Thoracic aorta (tissue), 2 donors: Measurements from ENCODE around the gene GPRC5D. TPM values are rescaled to one million over a fixed set of nuclear protein-coding genes. Genes with fewer than 3 reads are reported as not detected.
A peak's percentile ranks its signal among the peaks of the same experiment; 100 is the strongest.

Experiments used
- ATAC-seq: fragments of 150-250 bp; one replicate; pipeline ENCODE4 v1.8.0; 2017; ENCODE audit warnings: low read depth; ENCODE audit not compliant: insufficient number of reproducible peaks, low FRiP score
- DNase-seq: peaks from one replicate; pipeline ENCODE4 v3.0.0-alpha.2; 2020; ENCODE audit warnings: low spot score
- H3K27ac ChIP-seq, 2 donors: fragments of 200-600 bp; sonication (generic); 1 replicate in 1 of 2; 2 replicates in 1 of 2; pipeline ENCODE4 v1.5.1; 2016; ENCODE audit warnings: mild to moderate bottlenecking in 2 of 2, moderate library complexity in 2 of 2
- H3K27me3 ChIP-seq: fragments of 200-600 bp; sonication (generic); replicated peaks from 2 replicates; pipeline ENCODE4 v1.6.0; 2016; ENCODE audit warnings: mild to moderate bottlenecking; ENCODE audit not compliant: insufficient read depth
- H3K36me3 ChIP-seq: fragments of 200-600 bp; sonication (generic); one replicate; pipeline ENCODE4 v1.5.1; 2016
- H3K4me1 ChIP-seq, 2 donors: fragments of 200-600 bp; sonication (generic); 1 replicate in 1 of 2; 2 replicates in 1 of 2; pipeline versions ENCODE4 v1.5.1 to v1.6.0; 2016; ENCODE audit warnings: low read depth in 2 of 2, mild to moderate bottlenecking in 1 of 2; ENCODE audit not compliant: control insufficient read depth in 1 of 2
- H3K4me3 ChIP-seq: fragments of 200-600 bp; sonication (generic); 2 replicates; pipeline ENCODE4 v1.5.1; 2016; ENCODE audit warnings: mild to moderate bottlenecking
- H3K9me3 ChIP-seq: fragments of 200-600 bp; sonication (generic); 2 replicates; pipeline ENCODE4 v1.5.1; 2016
- total RNA-seq, 2 donors: library from RNA; depleted of rRNA; stranded (reverse); fragments of >200 nt; gene quantifications; one replicate each; pipeline versions ENCODE4 v1.1.0 to v1.2.3, GENCODE V29; 2016
- TF ChIP-seq, protein P1 (sequence below): fragments of 200-600 bp; sonication (generic); IDR thresholded peaks from one replicate; pipeline ENCODE4 v1.5.1; 2019; ENCODE audit warnings: antibody characterized with exemption

The GPRC5D gene
- total RNA-seq, 2 donors from 2014 or later = not detected

DNA sequence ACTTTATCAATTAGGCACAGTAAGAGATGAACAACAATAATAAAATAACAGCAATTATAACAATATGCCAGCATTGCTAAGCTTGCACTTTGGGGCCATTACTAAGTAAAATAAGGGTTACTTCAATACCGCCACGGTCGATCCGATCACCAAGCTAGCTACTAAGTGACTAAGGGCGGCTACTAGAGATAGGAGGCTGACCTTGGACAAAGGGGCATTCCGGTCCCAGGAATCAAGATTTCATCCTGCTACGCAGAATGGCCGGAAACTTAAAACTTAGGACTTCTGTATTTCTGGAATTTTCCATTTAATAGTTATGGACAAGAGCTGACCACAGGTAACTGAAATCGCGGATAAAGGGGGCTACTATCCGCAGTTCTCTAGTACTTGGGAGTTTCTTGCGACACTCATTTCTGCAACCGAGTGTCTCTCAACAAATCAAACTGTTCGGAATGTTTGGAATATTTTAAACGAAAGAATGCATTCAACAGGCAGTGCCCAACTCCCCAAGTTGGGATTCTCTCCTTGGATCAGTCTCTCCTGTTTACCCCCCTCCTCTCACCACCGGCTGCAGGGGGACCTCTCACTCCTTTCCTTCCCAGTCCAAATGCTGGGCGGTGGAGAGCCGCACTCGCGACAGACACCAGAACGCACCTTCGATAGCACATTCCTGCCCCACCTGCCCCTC, 47.4 kb upstream of the GPRC5D start:
- Histone ChIP-seq H3K4me1 (peaks cover 19 to 33% of the 10 kb centered on the region in 2 donors), H3K4me3 (peak overlapping the region; percentile 73), H3K27me3 (no peaks in the 10 kb centered on the region), H3K9me3 (no peaks in the 10 kb centered on the region), H3K27ac (peak overlapping the region; percentile 39 to 50), H3K36me3 (no peaks in the 10 kb centered on the region)
- DNase-seq (no peak), ATAC-seq (no peak)
- TF ChIP-seq, protein P1, sequence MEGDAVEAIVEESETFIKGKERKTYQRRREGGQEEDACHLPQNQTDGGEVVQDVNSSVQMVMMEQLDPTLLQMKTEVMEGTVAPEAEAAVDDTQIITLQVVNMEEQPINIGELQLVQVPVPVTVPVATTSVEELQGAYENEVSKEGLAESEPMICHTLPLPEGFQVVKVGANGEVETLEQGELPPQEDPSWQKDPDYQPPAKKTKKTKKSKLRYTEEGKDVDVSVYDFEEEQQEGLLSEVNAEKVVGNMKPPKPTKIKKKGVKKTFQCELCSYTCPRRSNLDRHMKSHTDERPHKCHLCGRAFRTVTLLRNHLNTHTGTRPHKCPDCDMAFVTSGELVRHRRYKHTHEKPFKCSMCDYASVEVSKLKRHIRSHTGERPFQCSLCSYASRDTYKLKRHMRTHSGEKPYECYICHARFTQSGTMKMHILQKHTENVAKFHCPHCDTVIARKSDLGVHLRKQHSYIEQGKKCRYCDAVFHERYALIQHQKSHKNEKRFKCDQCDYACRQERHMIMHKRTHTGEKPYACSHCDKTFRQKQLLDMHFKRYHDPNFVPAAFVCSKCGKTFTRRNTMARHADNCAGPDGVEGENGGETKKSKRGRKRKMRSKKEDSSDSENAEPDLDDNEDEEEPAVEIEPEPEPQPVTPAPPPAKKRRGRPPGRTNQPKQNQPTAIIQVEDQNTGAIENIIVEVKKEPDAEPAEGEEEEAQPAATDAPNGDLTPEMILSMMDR = no peak

DNA sequence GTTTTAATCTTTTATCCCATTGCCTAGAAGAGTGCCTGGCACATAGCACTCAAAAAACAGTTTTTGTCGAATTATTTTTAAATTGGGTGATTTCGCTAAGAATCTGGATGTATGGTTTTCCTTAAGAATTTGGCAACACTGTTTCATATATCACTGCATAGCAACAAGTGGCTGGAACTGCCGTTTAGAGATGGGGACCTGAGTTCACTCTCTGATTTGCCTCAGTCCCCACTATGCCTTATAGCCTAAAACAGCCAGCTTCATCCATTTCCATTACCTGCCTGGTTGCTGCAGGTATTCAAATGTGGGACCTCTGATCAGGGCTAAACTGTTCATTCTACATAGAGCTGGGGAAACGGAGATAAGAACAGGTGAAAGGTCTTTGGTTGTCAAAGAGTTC, 46.3 kb upstream of the GPRC5D start:
- ATAC-seq = no peak
- TF ChIP-seq, protein P1 = no peak
- no peak for DNase-seq
- Histone ChIP-seq H3K4me1 (peaks cover 19 to 33% of the 10 kb centered on the region in 2 donors), H3K36me3 (no peaks in the 10 kb centered on the region), H3K27me3 (no peaks in the 10 kb centered on the region), H3K9me3 (no peaks in the 10 kb centered on the region), H3K4me3 (peak overlapping the region; percentile 73), H3K27ac (no peak overlapping the region)

DNA sequence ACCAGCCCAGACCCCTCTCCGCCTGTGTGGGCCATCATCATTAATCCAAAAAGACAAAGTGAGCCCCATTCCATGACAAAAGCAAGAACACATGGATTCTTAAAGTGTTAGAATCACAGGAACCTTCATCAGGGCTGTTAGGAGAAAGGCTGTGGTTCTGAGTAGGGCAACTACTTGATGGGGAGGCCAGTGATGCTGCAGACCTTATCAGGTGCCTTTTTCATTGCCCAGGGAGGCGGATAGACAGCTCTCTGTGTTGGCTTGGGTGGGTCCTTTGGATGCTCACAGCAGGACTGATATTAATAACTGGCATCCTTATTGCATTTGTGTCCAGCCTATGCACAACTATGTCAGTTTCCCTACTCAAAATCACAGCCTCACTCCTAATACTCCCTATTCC, 45.8 kb upstream of the GPRC5D start:
- Histone ChIP-seq H3K9me3 (no peaks in the 10 kb centered on the region), H3K4me3 (no peak overlapping the region), H3K36me3 (no peaks in the 10 kb centered on the region), H3K27me3 (no peaks in the 10 kb centered on the region), H3K4me1 (peaks cover 21 to 34% of the 10 kb centered on the region in 2 donors), H3K27ac (no peak overlapping the region)
- TF ChIP-seq, protein P1 = no peak
- no peak for ATAC-seq
- DNase-seq = no peak

DNA sequence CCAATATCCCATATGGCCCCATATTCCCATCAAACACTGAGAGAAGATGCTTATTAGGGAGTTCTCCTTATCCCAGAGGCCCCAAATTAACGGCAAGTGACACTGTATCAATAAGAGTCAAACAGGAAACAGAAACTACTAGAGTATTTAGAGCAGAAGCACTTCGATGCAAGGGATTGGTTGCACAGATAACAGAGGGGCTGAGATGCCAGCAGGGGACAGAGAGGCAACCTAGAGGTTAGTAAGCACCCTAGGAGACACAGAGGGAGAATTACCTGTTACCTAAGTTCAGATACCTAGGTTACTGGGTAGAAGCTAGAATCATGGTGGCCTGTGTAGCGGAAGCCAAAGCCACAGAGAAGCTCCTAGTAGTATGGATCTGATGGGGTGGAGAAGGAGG, 45.2 kb upstream of the GPRC5D start:
- H3K4me1 ChIP-seq = peaks cover 21 to 40% of the 10 kb centered on the region in 2 donors
- H3K4me3 ChIP-seq = no peak overlapping the region
- H3K27ac ChIP-seq = no peak overlapping the region

DNA sequence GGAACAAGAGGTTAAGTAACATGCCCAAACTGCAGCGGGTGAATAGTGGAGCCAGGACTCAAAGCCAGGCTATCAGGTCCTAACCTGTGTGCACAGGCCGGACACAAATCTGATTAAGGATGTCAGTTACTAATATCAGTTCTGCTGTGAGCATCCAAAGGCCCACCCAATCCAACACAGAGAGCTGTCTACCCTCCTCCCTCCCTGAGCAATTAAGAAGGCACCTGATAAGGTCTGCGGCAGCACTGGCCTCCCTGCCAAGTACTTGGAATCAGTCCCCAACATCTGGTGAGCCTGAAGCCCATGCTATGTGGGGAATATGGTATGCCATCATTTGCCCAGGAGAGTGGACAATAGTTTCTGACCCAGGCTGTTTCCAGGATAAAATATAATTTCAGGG, 44.2 kb upstream of the GPRC5D start:
- H3K27ac ChIP-seq = no peak overlapping the region
- TF ChIP-seq, protein P1 = no peak
- H3K36me3 ChIP-seq = no peaks in the 10 kb centered on the region
- H3K27me3 ChIP-seq = no peaks in the 10 kb centered on the region
- ATAC-seq = no peak
- DNase-seq = no peak
- H3K4me3 ChIP-seq = no peak overlapping the region
- no peaks in the 10 kb centered on the region for H3K9me3 ChIP-seq
- peaks cover 24 to 49% of the 10 kb centered on the region in 2 donors for H3K4me1 ChIP-seq

More for the DNA sequence above, 45.2 kb upstream of the GPRC5D start:
- Histone ChIP-seq H3K9me3 (no peaks in the 10 kb centered on the region), H3K27me3 (no peaks in the 10 kb centered on the region), H3K36me3 (no peaks in the 10 kb centered on the region)
- ATAC-seq (no peak), DNase-seq (no peak)
- TF ChIP-seq, protein P1 = no peak
